ENCODE measurements around the gene ENOX2.

Gene ENOX2

GRCh38 chrX:130695931-130696330 is 207.1 kb downstream of the ENOX2 start:
- no peak for DNase-seq

GRCh38 chrX:130694983-130695382 is 208.0 kb downstream of the ENOX2 start:
- DNase-seq: no peak

- no peak for DNase-seq
Observed at GRCh38 chrX:130691576-130691975, 211.4 kb downstream of the ENOX2 start.

GRCh38 chrX:130688360-130688759 is 214.6 kb downstream of the ENOX2 start:
- no peak for DNase-seq

GRCh38 chrX:130682990-130683389 is 220.0 kb downstream of the ENOX2 start:
- DNase-seq: no peak

- no peak for DNase-seq
Observed at GRCh38 chrX:130680164-130681035, 222.6 kb downstream of the ENOX2 start.

- no peak for DNase-seq
Observed at GRCh38 chrX:130676861-130677260, 226.1 kb downstream of the ENOX2 start.

- no peak for DNase-seq
Observed at GRCh38 chrX:130672214-130672613, 230.8 kb downstream of the ENOX2 start.

GRCh38 chrX:130669233-130669632 is 233.8 kb downstream of the ENOX2 start:
- no peak for DNase-seq

- no peak for DNase-seq
Observed at GRCh38 chrX:130665263-130665662, 237.7 kb downstream of the ENOX2 start.

GRCh38 chrX:130658310-130658709 is 244.7 kb downstream of the ENOX2 start:
- no peak for DNase-seq

GRCh38 chrX:130654409-130654950 is 248.5 kb downstream of the ENOX2 start:
- DNase-seq: no peak

- no peak for DNase-seq
Observed at GRCh38 chrX:130652824-130653578, 250.0 kb downstream of the ENOX2 start.

- DNase-seq: no peak
Observed at GRCh38 chrX:130649738-130650137, 253.3 kb downstream of the ENOX2 start.

- no peak for DNase-seq
Observed at GRCh38 chrX:130647468-130647867, 255.5 kb downstream of the ENOX2 start.

GRCh38 chrX:130645955-130646583 is 256.9 kb downstream of the ENOX2 start:
- DNase-seq: no peak

- no peak for DNase-seq
Observed at GRCh38 chrX:130637591-130637990, 265.4 kb downstream of the ENOX2 start.

- DNase-seq: no peak
Observed at GRCh38 chrX:130636277-130636676, 266.7 kb downstream of the ENOX2 start.

GRCh38 chrX:130631011-130631410 is 272.0 kb downstream of the ENOX2 start:
- no peak for DNase-seq

- DNase-seq: no peak
Observed at GRCh38 chrX:130628516-130628915, 274.5 kb downstream of the ENOX2 start.

GRCh38 chrX:130626521-130626920 is 276.5 kb downstream of the ENOX2 start:
- DNase-seq: no peak

GRCh38 chrX:130625386-130625785 is 277.6 kb downstream of the ENOX2 start:
- DNase-seq: no peak

- DNase-seq: no peak
Observed at GRCh38 chrX:130623518-130623917, 279.5 kb downstream of the ENOX2 start.
